H1 (cell line): ENCODE measurements around the gene B4GALT7. TPM values are rescaled to one million over a fixed set of nuclear protein-coding genes. Genes with fewer than 3 reads are reported as not detected.

Experiments
- CREB1 ChIP-seq: IDR thresholded peaks from 2 replicates; pipeline ENCODE4 v1.6.1; 2012; ENCODE audit warnings: inconsistent platforms
- EZH2 ChIP-seq: fragments of 200-600 bp; sonication (generic); IDR thresholded peaks from 2 replicates; pipeline ENCODE4 v1.7.1; 2012; ENCODE audit warnings: low read depth, mild to moderate bottlenecking, moderate library complexity, low read length, inconsistent platforms; ENCODE audit not compliant: severe bottlenecking
- KDM1A ChIP-seq: fragments of 200-600, 300-600 bp; sonication (generic); IDR thresholded peaks from 2 replicates; pipeline ENCODE4 v1.7.1; 2016; ENCODE audit warnings: mild to moderate bottlenecking, low read length, borderline replicate concordance
- SIN3A ChIP-seq, 2 experiments: IDR thresholded peaks in 1 of 2; conservative IDR thresholded peaks in 1 of 2; 2 replicates each; pipeline ENCODE4 v1.6.1; 2011 to 2012; ENCODE audit warnings: low read length in 2 of 2, improper control_type of control experiment in 1 of 2, low read depth in 1 of 2, mild to moderate bottlenecking in 1 of 2
- SIX5 ChIP-seq: IDR thresholded peaks from 2 replicates; pipeline ENCODE4 v1.6.1; 2011; ENCODE audit warnings: mild to moderate bottlenecking, low read depth, low read length
- TAF1 ChIP-seq: IDR thresholded peaks from 2 replicates; pipeline ENCODE4 v1.6.1; 2011; ENCODE audit warnings: mild to moderate bottlenecking, low read depth, low read length
- TAF7 ChIP-seq: optimal IDR thresholded peaks from 2 replicates; pipeline ENCODE3; 2011; ENCODE audit warnings: low read depth, mild to moderate bottlenecking, inconsistent platforms, low read length, moderate library complexity, borderline replicate concordance
- polyA plus RNA-seq, 7 experiments: library from polyadenylated mRNA; depleted of rRNA in 3 of 7; stranded (reverse) in 5 of 7; unstranded in 2 of 7; fragments of >200 nt in 5 of 7; fragments of 200-250 nt in 2 of 7; gene quantifications; 1 replicate in 5 of 7; 2 replicates in 1 of 7; 4 replicates in 1 of 7; pipeline versions ENCODE4 v1.2.1 to v1.2.3, GENCODE V29; 2011 to 2013; ENCODE audit warnings: missing spikeins in 2 of 7, mixed read lengths in 2 of 7
- total RNA-seq: library from RNA; stranded (reverse); fragmentation: NEBNext Ultra II Directional; extraction: Animal tissue kit (Norgen Biotek cat#: 25700); gene quantifications from 2 replicates; pipeline ENCODE4 v1.2.1, GENCODE V29; 2021
- TF ChIP-seq, protein P1 (sequence below): fragments of 300-600 bp; sonication (generic); IDR thresholded peaks from 2 replicates; pipeline ENCODE4 v1.7.1; 2012; ENCODE audit warnings: low read length, moderate library complexity, mild to moderate bottlenecking, inconsistent platforms; ENCODE audit not compliant: insufficient replicate concordance
- TF ChIP-seq, protein P2 (sequence below), 3 experiments: IDR thresholded peaks; 1 replicate in 2 of 3; 2 replicates in 1 of 3; pipeline versions ENCODE4 v1.5.1 to v1.6.1; 2011; ENCODE audit warnings: low read length in 3 of 3, mild to moderate bottlenecking in 3 of 3, inconsistent platforms in 2 of 3, low read depth in 1 of 3, moderate library complexity in 1 of 3; ENCODE audit not compliant: insufficient read depth in 1 of 3; ENCODE audit errors: control extremely low read depth in 1 of 3

Gene B4GALT7
- total and polyA plus RNA-seq, 2 of the 8 experiments (the other 6 are each of a cell fraction or from before 2014, with no cell fraction given) = 18.7 to 31.9 TPM

DNA sequence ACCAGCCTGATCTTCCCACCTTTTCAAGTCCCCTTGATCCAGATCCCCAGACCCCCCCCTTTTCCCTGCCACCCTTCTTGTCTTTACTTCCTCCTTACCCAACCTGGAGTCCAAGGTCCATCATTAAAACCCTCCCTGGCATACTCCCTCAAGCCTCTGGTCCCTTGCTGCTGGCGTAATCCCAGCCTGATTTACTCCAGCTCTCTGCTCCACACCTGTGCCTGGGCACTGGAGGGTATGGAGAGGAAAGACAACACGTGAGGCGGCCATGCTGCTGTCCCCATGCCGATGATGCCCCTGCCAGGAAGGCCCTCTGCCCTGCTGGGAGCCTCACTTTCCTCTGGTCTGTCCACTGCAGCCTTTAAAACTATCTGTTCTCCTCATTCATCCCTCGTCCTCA lies 5.1 kb downstream of the B4GALT7 start (continued):
- TF ChIP-seq, protein P1, sequence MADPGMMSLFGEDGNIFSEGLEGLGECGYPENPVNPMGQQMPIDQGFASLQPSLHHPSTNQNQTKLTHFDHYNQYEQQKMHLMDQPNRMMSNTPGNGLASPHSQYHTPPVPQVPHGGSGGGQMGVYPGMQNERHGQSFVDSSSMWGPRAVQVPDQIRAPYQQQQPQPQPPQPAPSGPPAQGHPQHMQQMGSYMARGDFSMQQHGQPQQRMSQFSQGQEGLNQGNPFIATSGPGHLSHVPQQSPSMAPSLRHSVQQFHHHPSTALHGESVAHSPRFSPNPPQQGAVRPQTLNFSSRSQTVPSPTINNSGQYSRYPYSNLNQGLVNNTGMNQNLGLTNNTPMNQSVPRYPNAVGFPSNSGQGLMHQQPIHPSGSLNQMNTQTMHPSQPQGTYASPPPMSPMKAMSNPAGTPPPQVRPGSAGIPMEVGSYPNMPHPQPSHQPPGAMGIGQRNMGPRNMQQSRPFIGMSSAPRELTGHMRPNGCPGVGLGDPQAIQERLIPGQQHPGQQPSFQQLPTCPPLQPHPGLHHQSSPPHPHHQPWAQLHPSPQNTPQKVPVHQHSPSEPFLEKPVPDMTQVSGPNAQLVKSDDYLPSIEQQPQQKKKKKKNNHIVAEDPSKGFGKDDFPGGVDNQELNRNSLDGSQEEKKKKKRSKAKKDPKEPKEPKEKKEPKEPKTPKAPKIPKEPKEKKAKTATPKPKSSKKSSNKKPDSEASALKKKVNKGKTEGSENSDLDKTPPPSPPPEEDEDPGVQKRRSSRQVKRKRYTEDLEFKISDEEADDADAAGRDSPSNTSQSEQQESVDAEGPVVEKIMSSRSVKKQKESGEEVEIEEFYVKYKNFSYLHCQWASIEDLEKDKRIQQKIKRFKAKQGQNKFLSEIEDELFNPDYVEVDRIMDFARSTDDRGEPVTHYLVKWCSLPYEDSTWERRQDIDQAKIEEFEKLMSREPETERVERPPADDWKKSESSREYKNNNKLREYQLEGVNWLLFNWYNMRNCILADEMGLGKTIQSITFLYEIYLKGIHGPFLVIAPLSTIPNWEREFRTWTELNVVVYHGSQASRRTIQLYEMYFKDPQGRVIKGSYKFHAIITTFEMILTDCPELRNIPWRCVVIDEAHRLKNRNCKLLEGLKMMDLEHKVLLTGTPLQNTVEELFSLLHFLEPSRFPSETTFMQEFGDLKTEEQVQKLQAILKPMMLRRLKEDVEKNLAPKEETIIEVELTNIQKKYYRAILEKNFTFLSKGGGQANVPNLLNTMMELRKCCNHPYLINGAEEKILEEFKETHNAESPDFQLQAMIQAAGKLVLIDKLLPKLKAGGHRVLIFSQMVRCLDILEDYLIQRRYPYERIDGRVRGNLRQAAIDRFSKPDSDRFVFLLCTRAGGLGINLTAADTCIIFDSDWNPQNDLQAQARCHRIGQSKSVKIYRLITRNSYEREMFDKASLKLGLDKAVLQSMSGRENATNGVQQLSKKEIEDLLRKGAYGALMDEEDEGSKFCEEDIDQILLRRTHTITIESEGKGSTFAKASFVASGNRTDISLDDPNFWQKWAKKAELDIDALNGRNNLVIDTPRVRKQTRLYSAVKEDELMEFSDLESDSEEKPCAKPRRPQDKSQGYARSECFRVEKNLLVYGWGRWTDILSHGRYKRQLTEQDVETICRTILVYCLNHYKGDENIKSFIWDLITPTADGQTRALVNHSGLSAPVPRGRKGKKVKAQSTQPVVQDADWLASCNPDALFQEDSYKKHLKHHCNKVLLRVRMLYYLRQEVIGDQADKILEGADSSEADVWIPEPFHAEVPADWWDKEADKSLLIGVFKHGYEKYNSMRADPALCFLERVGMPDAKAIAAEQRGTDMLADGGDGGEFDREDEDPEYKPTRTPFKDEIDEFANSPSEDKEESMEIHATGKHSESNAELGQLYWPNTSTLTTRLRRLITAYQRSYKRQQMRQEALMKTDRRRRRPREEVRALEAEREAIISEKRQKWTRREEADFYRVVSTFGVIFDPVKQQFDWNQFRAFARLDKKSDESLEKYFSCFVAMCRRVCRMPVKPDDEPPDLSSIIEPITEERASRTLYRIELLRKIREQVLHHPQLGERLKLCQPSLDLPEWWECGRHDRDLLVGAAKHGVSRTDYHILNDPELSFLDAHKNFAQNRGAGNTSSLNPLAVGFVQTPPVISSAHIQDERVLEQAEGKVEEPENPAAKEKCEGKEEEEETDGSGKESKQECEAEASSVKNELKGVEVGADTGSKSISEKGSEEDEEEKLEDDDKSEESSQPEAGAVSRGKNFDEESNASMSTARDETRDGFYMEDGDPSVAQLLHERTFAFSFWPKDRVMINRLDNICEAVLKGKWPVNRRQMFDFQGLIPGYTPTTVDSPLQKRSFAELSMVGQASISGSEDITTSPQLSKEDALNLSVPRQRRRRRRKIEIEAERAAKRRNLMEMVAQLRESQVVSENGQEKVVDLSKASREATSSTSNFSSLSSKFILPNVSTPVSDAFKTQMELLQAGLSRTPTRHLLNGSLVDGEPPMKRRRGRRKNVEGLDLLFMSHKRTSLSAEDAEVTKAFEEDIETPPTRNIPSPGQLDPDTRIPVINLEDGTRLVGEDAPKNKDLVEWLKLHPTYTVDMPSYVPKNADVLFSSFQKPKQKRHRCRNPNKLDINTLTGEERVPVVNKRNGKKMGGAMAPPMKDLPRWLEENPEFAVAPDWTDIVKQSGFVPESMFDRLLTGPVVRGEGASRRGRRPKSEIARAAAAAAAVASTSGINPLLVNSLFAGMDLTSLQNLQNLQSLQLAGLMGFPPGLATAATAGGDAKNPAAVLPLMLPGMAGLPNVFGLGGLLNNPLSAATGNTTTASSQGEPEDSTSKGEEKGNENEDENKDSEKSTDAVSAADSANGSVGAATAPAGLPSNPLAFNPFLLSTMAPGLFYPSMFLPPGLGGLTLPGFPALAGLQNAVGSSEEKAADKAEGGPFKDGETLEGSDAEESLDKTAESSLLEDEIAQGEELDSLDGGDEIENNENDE = no peak
- TF ChIP-seq CREB1 (no peak), TAF7 (no peak), SIN3A (conservative IDR thresholded peaks at IDR 0.05 in 1 of 2, IDR thresholded peaks at IDR 0.05 in 1 of 2; ENCODE audit: low read depth in 1 of 2, low read length in 2 of 2) (no peak), EZH2 (no peak), SIX5 (no peak), KDM1A (no peak), TAF1 (no peak)
- TF ChIP-seq, protein P2, sequence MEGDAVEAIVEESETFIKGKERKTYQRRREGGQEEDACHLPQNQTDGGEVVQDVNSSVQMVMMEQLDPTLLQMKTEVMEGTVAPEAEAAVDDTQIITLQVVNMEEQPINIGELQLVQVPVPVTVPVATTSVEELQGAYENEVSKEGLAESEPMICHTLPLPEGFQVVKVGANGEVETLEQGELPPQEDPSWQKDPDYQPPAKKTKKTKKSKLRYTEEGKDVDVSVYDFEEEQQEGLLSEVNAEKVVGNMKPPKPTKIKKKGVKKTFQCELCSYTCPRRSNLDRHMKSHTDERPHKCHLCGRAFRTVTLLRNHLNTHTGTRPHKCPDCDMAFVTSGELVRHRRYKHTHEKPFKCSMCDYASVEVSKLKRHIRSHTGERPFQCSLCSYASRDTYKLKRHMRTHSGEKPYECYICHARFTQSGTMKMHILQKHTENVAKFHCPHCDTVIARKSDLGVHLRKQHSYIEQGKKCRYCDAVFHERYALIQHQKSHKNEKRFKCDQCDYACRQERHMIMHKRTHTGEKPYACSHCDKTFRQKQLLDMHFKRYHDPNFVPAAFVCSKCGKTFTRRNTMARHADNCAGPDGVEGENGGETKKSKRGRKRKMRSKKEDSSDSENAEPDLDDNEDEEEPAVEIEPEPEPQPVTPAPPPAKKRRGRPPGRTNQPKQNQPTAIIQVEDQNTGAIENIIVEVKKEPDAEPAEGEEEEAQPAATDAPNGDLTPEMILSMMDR (IDR thresholded peaks at IDR 0.05; ENCODE audit: control extremely low read depth in 1 of 3, insufficient read depth in 1 of 3, low read depth in 1 of 3, low read length in 3 of 3) = no peak
